Spleen (tissue), 11 donors: ENCODE results near the gene BNC2. TPM values are rescaled to one million over a fixed set of nuclear protein-coding genes. Genes with fewer than 3 reads are reported as not detected.

Source experiments
- DNase-seq: peaks from one replicate; pipeline ENCODE4 v3.0.0-alpha.2; 2020
- H3K27ac ChIP-seq, 8 donors: fragments of 200-600 bp; sonication (generic) in 7 of 8; 1 replicate in 4 of 8; 2 replicates in 4 of 8; pipeline versions ENCODE4 v1.5.0 to v1.8.0; 2016 to 2021; ENCODE audit warnings: inconsistent platforms in 4 of 8, mild to moderate bottlenecking in 4 of 8, moderate library complexity in 1 of 8
- H3K27me3 ChIP-seq, 7 donors: fragments of 200-600 bp; sonication (generic) in 6 of 7; replicated peaks in 1 of 7; 1 replicate in 4 of 7; 2 replicates in 3 of 7; pipeline versions ENCODE4 v1.5.0 to v1.8.0; 2016 to 2021; ENCODE audit warnings: inconsistent platforms in 3 of 7, mild to moderate bottlenecking in 1 of 7
- H3K36me3 ChIP-seq, 6 donors: fragments of 200-600 bp; sonication (generic) in 5 of 6; 1 replicate in 4 of 6; 2 replicates in 2 of 6; pipeline versions ENCODE4 v1.5.0 to v1.8.0; 2016 to 2021; ENCODE audit warnings: inconsistent platforms in 2 of 6
- H3K4me1 ChIP-seq, 6 donors: fragments of 200-600 bp; sonication (generic) in 5 of 6; 1 replicate in 3 of 6; 2 replicates in 3 of 6; pipeline versions ENCODE4 v1.5.0 to v1.8.0; 2016 to 2021; ENCODE audit warnings: inconsistent platforms in 3 of 6
- H3K4me3 ChIP-seq, 8 donors: fragments of 200-600 bp; sonication (generic) in 7 of 8; 1 replicate in 4 of 8; 2 replicates in 4 of 8; pipeline versions ENCODE4 v1.5.0 to v1.8.0; 2016 to 2021; ENCODE audit warnings: inconsistent platforms in 4 of 8, mild to moderate bottlenecking in 4 of 8, moderate library complexity in 2 of 8
- H3K9me3 ChIP-seq, 8 donors: fragments of 200-600 bp; sonication (generic) in 7 of 8; 1 replicate in 4 of 8; 2 replicates in 4 of 8; pipeline versions ENCODE4 v1.5.0 to v1.8.0; 2016 to 2021; ENCODE audit warnings: inconsistent platforms in 4 of 8
- CTCF ChIP-seq, 11 experiments: fragments of 200-600 bp in 7 of 11; fragments of 450-650 bp in 4 of 11; sonication (generic) in 4 of 11; IDR thresholded peaks in 8 of 11; conservative IDR thresholded peaks in 3 of 11; 1 replicate in 7 of 11; 2 replicates in 4 of 11; pipeline versions ENCODE4 v1.4.0 to v1.8.0; 2016 to 2021; ENCODE audit warnings: antibody characterized with exemption in 11 of 11, inconsistent platforms in 4 of 11, mild to moderate bottlenecking in 1 of 11
- POLR2A ChIP-seq, 3 donors: fragments of 450-650 bp; IDR thresholded peaks; one replicate each; pipeline ENCODE4 v1.5.1; 2017; ENCODE audit warnings: antibody characterized with exemption in 3 of 3, mild to moderate bottlenecking in 1 of 3
- POLR2AphosphoS5 ChIP-seq, 3 donors: sonication (generic); formaldehyde crosslinking; IDR thresholded peaks; one replicate each; pipeline ENCODE4 v1.5.1; 2017; ENCODE audit warnings: antibody characterized with exemption in 3 of 3
- WGBS, 5 donors: extraction: QIAGEN DNeasy Blood & Tissue Kit in 3 of 5; methylation state at CpG; one replicate each; pipeline versions ENCODE4 v1.1.5 to v1.1.7; 2013 to 2018; 5-methylcytosine and 5-hydroxymethylcytosine counted together
- intact Hi-C: fragments of 100-400 bp; cut with DNase I; formaldehyde crosslinking; loops from one replicate; pipeline ENCODE4 v1.15.0; 2023; ENCODE audit warnings: low total_unique reads
- polyA plus RNA-seq, 3 donors: library from polyadenylated mRNA; stranded (reverse); fragments of 200-250 nt; gene quantifications; one replicate each; pipeline ENCODE4 v1.2.1, GENCODE V29; 2013
- total RNA-seq, 7 donors: library from RNA; depleted of rRNA in 3 of 7; stranded (reverse); fragments of >200 nt in 3 of 7; fragmentation: NEBNext Ultra II Directional in 4 of 7; extraction: Animal tissue kit (Norgen Biotek cat#: 25700) in 4 of 7; gene quantifications; one replicate each; pipeline versions ENCODE4 v1.1.0 to v1.2.1, GENCODE V29; 2016 to 2021
- donor health status: healthy with polysubstance abuse.
- donor health status: DM: no; HTN: no; CAD: no; lungs with moderate emphysema.
- donor health status: DM: no; HTN: no; CAD: no.
- donor health status: Bipolar disorder and iron deficiency.
- donor health status: healthy.
- donor health status: DM: no; HTN: no; CAD: no.
- donor health status: DM: yes; HTN: yes; CAD: no.

The BNC2 gene
- total and polyA plus RNA-seq, 10 donors, result 0.07 to 4.3 (median 1.3) TPM

GRCh38 chr9:16398691-16399090 lies 471.8 kb downstream of the BNC2 start:
- Histone ChIP-seq H3K27me3 (no peaks in the 10 kb centered on the region), H3K36me3 (no peaks in the 10 kb centered on the region), H3K4me3 (no peak overlapping the region), H3K4me1 (no peaks in the 10 kb centered on the region), H3K9me3 (peaks cover 0 to 17% (median 13%) of the 10 kb centered on the region in 8 donors), H3K27ac (no peak overlapping the region)
- 74 to 96% (median 95%) methylated on average over 3 of the region's 3 CpGs for WGBS, 5 donors
- TF ChIP-seq POLR2A (IDR thresholded peaks at IDR 0.05), result no peak
- TF ChIP-seq CTCF (IDR thresholded peaks at IDR 0.05 in 8 of 11, conservative IDR thresholded peaks at IDR 0.05 in 3 of 11), result no peak
- TF ChIP-seq POLR2AphosphoS5 (IDR thresholded peaks at IDR 0.05), result no peak
- intact Hi-C loops, result no loop called here
- no peak for DNase-seq

- H3K27ac ChIP-seq, result no peak overlapping the region
- H3K27me3 ChIP-seq, result no peaks in the 10 kb centered on the region
- no peak for DNase-seq
- no peaks in the 10 kb centered on the region for H3K36me3 ChIP-seq
- H3K4me1 ChIP-seq, result no peaks in the 10 kb centered on the region
- intact Hi-C loops, result no loop called here
- TF ChIP-seq CTCF (IDR thresholded peaks at IDR 0.05 in 8 of 11, conservative IDR thresholded peaks at IDR 0.05 in 3 of 11) (no peak), POLR2AphosphoS5 (IDR thresholded peaks at IDR 0.05) (no peak)
- H3K9me3 ChIP-seq, result peaks cover 0 to 28% (median 10%) of the 10 kb centered on the region in 8 donors
- H3K4me3 ChIP-seq, result no peak overlapping the region
- WGBS, 5 donors, result 75 to 90% (median 88%) methylated on average over 4 of the region's 4 CpGs
Observed at GRCh38 chr9:16396389-16396788, 474.1 kb downstream of the BNC2 start.

DNA sequence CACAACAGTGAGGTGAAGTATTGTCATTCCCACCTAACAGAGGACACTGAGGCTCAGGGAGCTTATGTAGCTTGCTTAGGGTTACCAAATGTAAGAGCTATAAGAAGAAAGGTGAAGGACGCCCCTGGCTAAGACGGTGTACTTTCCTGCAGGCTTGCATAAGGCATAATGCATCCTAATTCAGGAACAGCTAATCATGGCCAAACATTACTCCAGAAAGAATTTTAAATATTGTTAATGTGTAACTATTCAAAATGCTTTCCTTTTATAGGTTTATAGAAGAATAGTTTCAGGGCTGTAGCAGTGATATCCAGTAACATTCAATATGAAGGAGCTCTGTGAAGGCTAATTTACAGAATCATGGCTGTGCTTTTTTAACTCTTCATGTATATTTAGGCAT lies 479.1 kb downstream of the BNC2 start:
- no peaks in the 10 kb centered on the region for H3K36me3 ChIP-seq
- intact Hi-C loops, result no loop called here
- no peak overlapping the region for H3K27ac ChIP-seq
- WGBS, 5 donors, result 70 to 75% (median 73%) methylated on average over 2 of the region's 2 CpGs
- H3K9me3 ChIP-seq, result peaks cover 0 to 30% (median 10%) of the 10 kb centered on the region in 8 donors
- H3K27me3 ChIP-seq, result no peaks in the 10 kb centered on the region
- TF ChIP-seq CTCF (IDR thresholded peaks at IDR 0.05 in 8 of 11, conservative IDR thresholded peaks at IDR 0.05 in 3 of 11) (no peak), POLR2AphosphoS5 (IDR thresholded peaks at IDR 0.05) (no peak), POLR2A (IDR thresholded peaks at IDR 0.05) (no peak)
- H3K4me1 ChIP-seq, result no peaks in the 10 kb centered on the region
- DNase-seq, result no peak
- H3K4me3 ChIP-seq, result no peak overlapping the region

- H3K9me3 ChIP-seq, result peaks cover 0 to 22% (median 5%) of the 10 kb centered on the region in 8 donors
- no peak for TF ChIP-seq POLR2AphosphoS5 (IDR thresholded peaks at IDR 0.05)
- TF ChIP-seq POLR2A (IDR thresholded peaks at IDR 0.05), result no peak
- TF ChIP-seq CTCF (IDR thresholded peaks at IDR 0.05 in 8 of 11, conservative IDR thresholded peaks at IDR 0.05 in 3 of 11), result no peak
- DNase-seq, result no peak
- WGBS, 5 donors, result 69 to 84% (median 75%) methylated on average over 2 of the region's 2 CpGs
- no peaks in the 10 kb centered on the region for H3K27me3 ChIP-seq
- no peaks in the 10 kb centered on the region for H3K4me1 ChIP-seq
- intact Hi-C loops, result no loop called here
- no peak overlapping the region for H3K27ac ChIP-seq
- no peaks in the 10 kb centered on the region for H3K36me3 ChIP-seq
- H3K4me3 ChIP-seq, result no peak overlapping the region
Observed at GRCh38 chr9:16387382-16387781, 483.1 kb downstream of the BNC2 start.
